Measurements from ENCODE around the gene HCRTR1. TPM values are rescaled to one million over a fixed set of nuclear protein-coding genes. Genes with fewer than 3 reads are reported as not detected.

HCRTR1 gene
- total RNA-seq, 2 donors from 2014 or later: not detected

GRCh38 chr1:31663622-31664452 lies 46.3 kb downstream of the HCRTR1 start:
- intact Hi-C loops (cut with DNase I): loop anchor here (2.0 to 5.0 kb wide), 2 partner anchors 41 to 123 kb away; partner anchors contain the start of gene COL16A1
- Histone ChIP-seq H3K4me1 (replicated peaks) (no peaks in the 10 kb centered on the region), H3K9me3 (no peaks in the 10 kb centered on the region), H3K27me3 (replicated peaks; ENCODE audit: insufficient read depth) (no peaks in the 10 kb centered on the region), H3K36me3 (no peaks in the 10 kb centered on the region), H3K4me3 (no peak overlapping the region), H3K27ac (no peak overlapping the region)
- DNase-seq (ENCODE audit: low spot score): peak; percentile 33
- peak; percentile 42 for TF ChIP-seq POLR2AphosphoS5 (IDR thresholded peaks at IDR 0.05)
- TF ChIP-seq POLR2A (IDR thresholded peaks at IDR 0.05): no peak
- peak; percentile 82 to 96 (median 92) for TF ChIP-seq CTCF (IDR thresholded peaks at IDR 0.05)
- WGBS: 47% methylated on average over 9 of the region's 9 CpGs

GRCh38 chr1:31664528-31664927 lies 47.0 kb downstream of the HCRTR1 start:
- Histone ChIP-seq H3K4me1 (replicated peaks) (peaks cover 2% of the 10 kb centered on the region), H3K9me3 (no peaks in the 10 kb centered on the region), H3K4me3 (no peak overlapping the region), H3K27ac (no peak overlapping the region), H3K27me3 (replicated peaks; ENCODE audit: insufficient read depth) (no peaks in the 10 kb centered on the region), H3K36me3 (no peaks in the 10 kb centered on the region)
- WGBS: 92% methylated on average over 9 of the region's 9 CpGs
- TF ChIP-seq POLR2AphosphoS5 (IDR thresholded peaks at IDR 0.05) (no peak), POLR2A (IDR thresholded peaks at IDR 0.05) (no peak)
- no peak for DNase-seq (ENCODE audit: low spot score)
- intact Hi-C loops (cut with DNase I): loop anchor here (2.0 to 5.0 kb wide), 2 partner anchors 40 to 123 kb away; partner anchors contain the start of gene COL16A1

GRCh38 chr1:31665234-31665878 lies 47.9 kb downstream of the HCRTR1 start:
- no peak for DNase-seq (ENCODE audit: low spot score)
- peak overlapping the region; percentile 45 to 46 for H3K27ac ChIP-seq
- TF ChIP-seq POLR2AphosphoS5 (IDR thresholded peaks at IDR 0.05): no peak
- intact Hi-C loops (cut with DNase I): loop anchor here (2.0 to 5.0 kb wide), 2 partner anchors 39 to 407 kb away; partner anchors contain the start of genes COL16A1 and TMEM39B
- H3K4me1 ChIP-seq (replicated peaks): peaks cover 2% of the 10 kb centered on the region
- WGBS: 70% methylated on average over 7 of the region's 7 CpGs
- H3K9me3 ChIP-seq: no peaks in the 10 kb centered on the region
- H3K36me3 ChIP-seq: no peaks in the 10 kb centered on the region
- no peaks in the 10 kb centered on the region for H3K27me3 ChIP-seq (replicated peaks; ENCODE audit: insufficient read depth)
- no peak overlapping the region for H3K4me3 ChIP-seq

- 35% methylated on average over 10 of the region's 10 CpGs for WGBS
- TF ChIP-seq CTCF (IDR thresholded peaks at IDR 0.05) (peak in 2 of 4 experiments; percentile 18 to 20), POLR2AphosphoS5 (IDR thresholded peaks at IDR 0.05) (peak; percentile 13), POLR2A (IDR thresholded peaks at IDR 0.05) (peak; percentile 55)
- H3K27me3 ChIP-seq (replicated peaks; ENCODE audit: insufficient read depth): no peaks in the 10 kb centered on the region
- H3K4me1 ChIP-seq (replicated peaks): peaks cover 2% of the 10 kb centered on the region
- no peak overlapping the region for H3K4me3 ChIP-seq
- no peaks in the 10 kb centered on the region for H3K9me3 ChIP-seq
- H3K27ac ChIP-seq: peak overlapping the region; percentile 45 to 46
- intact Hi-C loops (cut with DNase I): loop anchor here (5.0 kb wide), 1 partner anchor 406 kb away; the partner anchor contains the start of gene TMEM39B
- no peaks in the 10 kb centered on the region for H3K36me3 ChIP-seq
- peak; percentile 43 for DNase-seq (ENCODE audit: low spot score)
Measured at GRCh38 chr1:31666263-31666963, 48.9 kb downstream of the HCRTR1 start.

GRCh38 chr1:31667065-31667785 lies 49.7 kb downstream of the HCRTR1 start:
- 72% methylated on average over 19 of the region's 19 CpGs for WGBS
- no peak for DNase-seq (ENCODE audit: low spot score)
- Histone ChIP-seq H3K27ac (peak overlapping the region; percentile 21 to 45), H3K4me3 (no peak overlapping the region), H3K36me3 (no peaks in the 10 kb centered on the region), H3K9me3 (no peaks in the 10 kb centered on the region), H3K27me3 (replicated peaks; ENCODE audit: insufficient read depth) (no peaks in the 10 kb centered on the region), H3K4me1 (replicated peaks) (peaks cover 2% of the 10 kb centered on the region)
- intact Hi-C loops (cut with DNase I): loop anchor here (5.0 kb wide), 1 partner anchor 405 kb away; the partner anchor contains the start of gene TMEM39B
- TF ChIP-seq POLR2A (IDR thresholded peaks at IDR 0.05) (no peak), CTCF (IDR thresholded peaks at IDR 0.05) (no peak), POLR2AphosphoS5 (IDR thresholded peaks at IDR 0.05) (no peak)
